ENCODE measurements around the gene ENTPD3. TPM values are rescaled to one million over a fixed set of nuclear protein-coding genes. Genes with fewer than 3 reads are reported as not detected.

The ENTPD3 gene
- total RNA-seq, 1 donor from 2014 or later, result not detected

DNA sequence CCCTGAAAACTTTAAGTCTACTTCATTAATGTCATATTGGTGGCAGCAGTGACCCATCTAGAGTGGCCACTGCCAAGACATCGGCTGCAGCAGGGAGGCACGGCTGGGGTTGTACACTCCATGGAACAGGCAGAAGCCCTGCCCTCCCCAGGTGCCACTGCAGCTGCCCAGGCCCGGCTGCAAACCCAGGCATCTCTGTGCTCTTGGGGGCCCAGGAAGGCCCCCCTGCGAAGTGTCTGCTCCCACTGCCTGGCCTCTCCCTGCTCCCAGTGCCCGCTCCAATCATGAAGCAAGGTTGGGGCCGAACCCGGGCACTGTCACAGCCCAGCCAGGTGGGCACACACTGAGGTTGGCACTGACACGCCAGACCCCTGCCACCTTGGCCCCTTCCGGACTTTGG is 58.1 kb downstream of the ENTPD3 start:
- intact Hi-C loops (cut with micrococcal nuclease), result no loop called here
- TF ChIP-seq, protein P1, sequence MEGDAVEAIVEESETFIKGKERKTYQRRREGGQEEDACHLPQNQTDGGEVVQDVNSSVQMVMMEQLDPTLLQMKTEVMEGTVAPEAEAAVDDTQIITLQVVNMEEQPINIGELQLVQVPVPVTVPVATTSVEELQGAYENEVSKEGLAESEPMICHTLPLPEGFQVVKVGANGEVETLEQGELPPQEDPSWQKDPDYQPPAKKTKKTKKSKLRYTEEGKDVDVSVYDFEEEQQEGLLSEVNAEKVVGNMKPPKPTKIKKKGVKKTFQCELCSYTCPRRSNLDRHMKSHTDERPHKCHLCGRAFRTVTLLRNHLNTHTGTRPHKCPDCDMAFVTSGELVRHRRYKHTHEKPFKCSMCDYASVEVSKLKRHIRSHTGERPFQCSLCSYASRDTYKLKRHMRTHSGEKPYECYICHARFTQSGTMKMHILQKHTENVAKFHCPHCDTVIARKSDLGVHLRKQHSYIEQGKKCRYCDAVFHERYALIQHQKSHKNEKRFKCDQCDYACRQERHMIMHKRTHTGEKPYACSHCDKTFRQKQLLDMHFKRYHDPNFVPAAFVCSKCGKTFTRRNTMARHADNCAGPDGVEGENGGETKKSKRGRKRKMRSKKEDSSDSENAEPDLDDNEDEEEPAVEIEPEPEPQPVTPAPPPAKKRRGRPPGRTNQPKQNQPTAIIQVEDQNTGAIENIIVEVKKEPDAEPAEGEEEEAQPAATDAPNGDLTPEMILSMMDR (IDR thresholded peaks at IDR 0.05), result no peak
- ATAC-seq (ENCODE audit: low read depth) (no peak), DNase-seq (no peak)
- Mint-ChIP-seq H3K4me3 (no peak overlapping the region), H3K36me3 (ENCODE audit: low read depth) (peaks cover 12% of the 10 kb centered on the region), H3K9me3 (peaks cover 2% of the 10 kb centered on the region), H3K4me1 (no peaks in the 10 kb centered on the region), H3K27me3 (no peaks in the 10 kb centered on the region), H3K27ac (no peak overlapping the region)
- ChIA-PET POLR2A (no interaction called here), CTCF (no interaction called here)

DNA sequence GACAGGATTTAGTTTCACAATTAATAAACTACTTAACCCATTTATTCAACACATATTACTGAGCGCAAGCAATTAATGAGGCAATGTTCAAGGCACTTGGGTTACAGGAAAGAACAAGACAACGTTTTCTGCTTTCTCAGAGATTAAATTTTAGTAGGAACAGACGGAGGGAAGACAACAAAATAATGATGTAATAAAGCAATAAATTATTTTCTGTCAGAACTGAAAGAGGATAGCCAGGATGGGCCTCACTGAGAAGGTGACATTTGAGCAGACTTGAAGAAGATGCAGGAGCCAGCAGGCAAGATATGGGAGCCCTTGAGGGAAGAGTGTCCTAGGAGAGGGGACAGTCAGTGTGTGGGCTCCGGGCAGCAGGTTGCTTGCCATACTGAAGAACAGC is 58.9 kb downstream of the ENTPD3 start:
- H3K27me3 Mint-ChIP-seq, result no peaks in the 10 kb centered on the region
- TF ChIP-seq, protein P1 (IDR thresholded peaks at IDR 0.05), result no peak
- no peaks in the 10 kb centered on the region for H3K9me3 Mint-ChIP-seq
- no peaks in the 10 kb centered on the region for H3K4me1 Mint-ChIP-seq
- peaks cover 13% of the 10 kb centered on the region for H3K36me3 Mint-ChIP-seq (ENCODE audit: low read depth)
- intact Hi-C loops (cut with micrococcal nuclease), result no loop called here
- POLR2A ChIA-PET, result no interaction called here
- CTCF ChIA-PET, result no interaction called here
- H3K4me3 Mint-ChIP-seq, result no peak overlapping the region
- ATAC-seq (ENCODE audit: low read depth) (no peak), DNase-seq (no peak)
- no peak overlapping the region for H3K27ac Mint-ChIP-seq

DNA sequence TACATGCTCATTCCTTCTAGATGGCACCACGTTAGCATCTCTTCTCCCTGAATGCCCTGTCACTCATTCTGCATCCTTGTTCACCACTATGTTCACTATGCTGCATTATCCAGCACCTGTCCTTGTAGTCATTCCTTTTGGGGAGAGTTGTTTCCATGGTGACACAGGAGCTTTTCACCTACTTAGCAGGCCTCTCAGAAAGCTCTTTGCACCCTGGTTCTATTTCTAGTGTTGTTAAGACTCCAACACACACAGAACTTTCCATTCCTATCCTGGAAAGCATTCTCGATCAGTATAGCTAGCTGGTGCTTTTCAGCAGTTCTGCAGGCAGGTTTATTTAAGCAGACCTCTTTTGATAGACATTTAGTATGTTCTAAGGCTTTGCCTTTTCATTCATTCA is 63.5 kb downstream of the ENTPD3 start:
- H3K27me3 Mint-ChIP-seq, result no peaks in the 10 kb centered on the region
- peaks cover 21% of the 10 kb centered on the region for H3K4me1 Mint-ChIP-seq
- ATAC-seq (ENCODE audit: low read depth), result no peak
- DNase-seq, result no peak
- TF ChIP-seq, protein P1 (IDR thresholded peaks at IDR 0.05), result no peak
- H3K27ac Mint-ChIP-seq, result no peak overlapping the region
- ChIA-PET CTCF (interaction anchor here (2.5 kb wide), 1 partner anchor 142 kb away, joined by 7 read pairs; no protein-coding TSS in a partner anchor), POLR2A (interaction anchor here (0.7 kb wide), 1 partner anchor 15 kb away, joined by 4 read pairs; no protein-coding TSS in a partner anchor)
- no peaks in the 10 kb centered on the region for H3K9me3 Mint-ChIP-seq
- H3K36me3 Mint-ChIP-seq (ENCODE audit: low read depth), result peaks cover 16% of the 10 kb centered on the region
- intact Hi-C loops (cut with micrococcal nuclease), result loop anchor here (5.0 to 10.0 kb wide), 4 partner anchors 522 to 1396 kb away; partner anchors contain the start of genes CTNNB1, SCN11A, SLC25A38 and WDR48
- no peak overlapping the region for H3K4me3 Mint-ChIP-seq

DNA sequence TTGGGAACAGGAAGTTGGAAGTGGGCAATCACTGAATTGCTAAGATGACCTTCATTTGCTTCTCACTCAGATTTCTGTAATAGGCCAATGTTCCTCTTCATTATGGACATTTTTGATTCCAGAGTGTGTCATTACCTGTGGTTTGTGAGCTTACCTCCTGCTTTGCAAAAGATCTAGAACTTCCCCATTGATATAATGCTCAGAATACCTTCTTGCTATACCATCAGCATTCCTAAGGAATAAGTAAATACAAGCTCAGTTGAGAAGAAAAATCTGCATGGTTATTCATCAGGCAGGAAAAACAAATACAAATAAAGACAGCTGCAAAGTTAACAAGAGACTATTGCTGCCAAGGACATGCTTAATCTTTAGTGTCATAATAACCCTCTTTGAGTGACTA is 64.6 kb downstream of the ENTPD3 start:
- H3K27ac Mint-ChIP-seq, result no peak overlapping the region
- H3K27me3 Mint-ChIP-seq, result no peaks in the 10 kb centered on the region
- peaks cover 7% of the 10 kb centered on the region for H3K36me3 Mint-ChIP-seq (ENCODE audit: low read depth)
- no peaks in the 10 kb centered on the region for H3K9me3 Mint-ChIP-seq
- no peak overlapping the region for H3K4me3 Mint-ChIP-seq
- peaks cover 26% of the 10 kb centered on the region for H3K4me1 Mint-ChIP-seq
- TF ChIP-seq, protein P1 (IDR thresholded peaks at IDR 0.05), result no peak
- ATAC-seq (ENCODE audit: low read depth) (no peak), DNase-seq (no peak)
- intact Hi-C loops (cut with micrococcal nuclease), result loop anchor here (5.0 to 10.0 kb wide), 4 partner anchors 521 to 1397 kb away; partner anchors contain the start of genes CTNNB1, SCN11A, SLC25A38 and WDR48
- CTCF ChIA-PET, result interaction anchor here (2.5 kb wide), 1 partner anchor 143 kb away, joined by 7 read pairs; no protein-coding TSS in a partner anchor
- POLR2A ChIA-PET, result interaction anchor here (0.6 to 3.3 kb wide), 6 partner anchors 26 to 748 kb away, joined by 3 to 24 read pairs (median 14); partner anchors contain the start of genes CTNNB1, EIF1B, ZNF619 and ZNF621

DNA sequence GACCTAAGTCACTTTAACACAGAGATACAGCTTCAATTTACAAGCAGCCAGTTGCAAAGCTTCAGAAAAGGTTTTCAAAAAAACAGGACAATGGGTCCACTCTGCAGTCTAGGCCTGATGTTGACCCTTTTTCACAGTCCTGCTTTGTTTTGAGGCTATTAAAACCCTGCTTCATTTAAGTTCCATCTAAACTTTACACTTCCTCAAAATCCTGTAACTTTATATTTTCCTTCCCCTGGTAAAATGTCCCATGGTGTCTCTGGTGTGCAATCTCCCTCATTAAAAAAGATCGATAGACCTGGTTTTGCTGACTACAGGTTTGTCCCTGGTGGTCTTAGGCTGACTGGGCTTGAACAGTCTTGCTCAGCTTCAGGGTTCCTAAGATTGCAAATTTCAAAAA is 65.1 kb downstream of the ENTPD3 start:
- Mint-ChIP-seq H3K4me1 (peaks cover 30% of the 10 kb centered on the region), H3K27ac (peak overlapping the region; percentile 98), H3K27me3 (no peaks in the 10 kb centered on the region), H3K36me3 (ENCODE audit: low read depth) (peaks cover 11% of the 10 kb centered on the region), H3K9me3 (no peaks in the 10 kb centered on the region), H3K4me3 (peak overlapping the region; percentile 96)
- TF ChIP-seq, protein P1 (IDR thresholded peaks at IDR 0.05), result no peak
- ChIA-PET CTCF (interaction anchor here (2.5 kb wide), 1 partner anchor 144 kb away, joined by 7 read pairs; no protein-coding TSS in a partner anchor), POLR2A (interaction anchor here (1.6 to 3.3 kb wide), 5 partner anchors 26 to 748 kb away, joined by 4 to 24 read pairs (median 15); partner anchors contain the start of genes CTNNB1, EIF1B, ZNF619 and ZNF621)
- DNase-seq, result no peak
- ATAC-seq (ENCODE audit: low read depth), result no peak
- intact Hi-C loops (cut with micrococcal nuclease), result loop anchor here (5.0 to 10.0 kb wide), 4 partner anchors 520 to 1397 kb away; partner anchors contain the start of genes CTNNB1, SCN11A, SLC25A38 and WDR48
